Spleen (tissue), 7 donors: ENCODE data around the gene BTRC.
"Not testable (repeated sequence)": the region's sequence is repeated elsewhere in the genome, so short reads cannot be mapped to it uniquely, and the experiment has no call there.

Experiments used
- POLR2A ChIP-seq, 3 donors: fragments of 450-650 bp; IDR thresholded peaks; one replicate each; pipeline ENCODE4 v1.5.1; 2017; ENCODE audit warnings: antibody characterized with exemption in 3 of 3, mild to moderate bottlenecking in 1 of 3
- POLR2AphosphoS5 ChIP-seq, 3 donors: sonication (generic); formaldehyde crosslinking; IDR thresholded peaks; one replicate each; pipeline ENCODE4 v1.5.1; 2017; ENCODE audit warnings: antibody characterized with exemption in 3 of 3
- TF ChIP-seq, protein P1 (sequence below), 11 experiments: fragments of 200-600 bp in 7 of 11; fragments of 450-650 bp in 4 of 11; sonication (generic) in 4 of 11; IDR thresholded peaks in 8 of 11; conservative IDR thresholded peaks in 3 of 11; 1 replicate in 7 of 11; 2 replicates in 4 of 11; pipeline versions ENCODE4 v1.4.0 to v1.8.0; 2016 to 2021; ENCODE audit warnings: antibody characterized with exemption in 11 of 11, inconsistent platforms in 4 of 11, mild to moderate bottlenecking in 1 of 11
- donor health status: DM: no; HTN: no; CAD: no; lungs with moderate emphysema.
- donor health status: DM: no; HTN: no; CAD: no.
- donor health status: DM: no; HTN: no; CAD: no.

- TF ChIP-seq, protein P1, sequence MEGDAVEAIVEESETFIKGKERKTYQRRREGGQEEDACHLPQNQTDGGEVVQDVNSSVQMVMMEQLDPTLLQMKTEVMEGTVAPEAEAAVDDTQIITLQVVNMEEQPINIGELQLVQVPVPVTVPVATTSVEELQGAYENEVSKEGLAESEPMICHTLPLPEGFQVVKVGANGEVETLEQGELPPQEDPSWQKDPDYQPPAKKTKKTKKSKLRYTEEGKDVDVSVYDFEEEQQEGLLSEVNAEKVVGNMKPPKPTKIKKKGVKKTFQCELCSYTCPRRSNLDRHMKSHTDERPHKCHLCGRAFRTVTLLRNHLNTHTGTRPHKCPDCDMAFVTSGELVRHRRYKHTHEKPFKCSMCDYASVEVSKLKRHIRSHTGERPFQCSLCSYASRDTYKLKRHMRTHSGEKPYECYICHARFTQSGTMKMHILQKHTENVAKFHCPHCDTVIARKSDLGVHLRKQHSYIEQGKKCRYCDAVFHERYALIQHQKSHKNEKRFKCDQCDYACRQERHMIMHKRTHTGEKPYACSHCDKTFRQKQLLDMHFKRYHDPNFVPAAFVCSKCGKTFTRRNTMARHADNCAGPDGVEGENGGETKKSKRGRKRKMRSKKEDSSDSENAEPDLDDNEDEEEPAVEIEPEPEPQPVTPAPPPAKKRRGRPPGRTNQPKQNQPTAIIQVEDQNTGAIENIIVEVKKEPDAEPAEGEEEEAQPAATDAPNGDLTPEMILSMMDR (IDR thresholded peaks at IDR 0.05 in 8 of 11, conservative IDR thresholded peaks at IDR 0.05 in 3 of 11): not testable (repeated sequence)
- TF ChIP-seq POLR2A, POLR2AphosphoS5 (IDR thresholded peaks at IDR 0.05): not testable (repeated sequence)
Observed at GRCh38 chr10:101389532-101389931, 35.6 kb downstream of the BTRC start.
